Right atrium auricular region (tissue), 2 donors: Measurements from ENCODE around the gene SCG3. TPM values are rescaled to one million over a fixed set of nuclear protein-coding genes. Genes with fewer than 3 reads are reported as not detected.

Experiments used
- DNase-seq: peaks from one replicate; pipeline ENCODE4 v3.0.0-alpha.2; 2019; ENCODE audit warnings: low spot score
- H3K27ac ChIP-seq, 2 donors: fragments of 200-600 bp; sonication (generic); 1 replicate in 1 of 2; 2 replicates in 1 of 2; pipeline ENCODE4 v1.5.1; 2016 to 2019
- H3K27me3 ChIP-seq, 2 donors: fragments of 200-600 bp; sonication (generic); one replicate each; pipeline versions ENCODE4 v1.5.1 to v1.6.0; 2017 to 2019
- H3K36me3 ChIP-seq: fragments of 200-600 bp; sonication (generic); one replicate; pipeline ENCODE4 v1.5.1; 2016
- H3K4me1 ChIP-seq, 2 donors: fragments of 200-600 bp; sonication (generic); one replicate each; pipeline versions ENCODE4 v1.5.1 to v1.6.0; 2017 to 2019
- H3K4me3 ChIP-seq, 2 donors: fragments of 200-600 bp; sonication (generic); 1 replicate in 1 of 2; 2 replicates in 1 of 2; pipeline ENCODE4 v1.5.1; 2017 to 2019; ENCODE audit warnings: mild to moderate bottlenecking in 1 of 2, moderate library complexity in 1 of 2
- H3K9me3 ChIP-seq, 2 donors: fragments of 200-600 bp; sonication (generic); one replicate each; pipeline ENCODE4 v1.5.1; 2019
- total RNA-seq, 2 donors: library from RNA; depleted of rRNA; stranded (reverse); fragments of >200 nt; gene quantifications; one replicate each; pipeline ENCODE4 v1.1.0, GENCODE V29; 2016
- TF ChIP-seq, protein P1 (sequence below), 2 donors: fragments of 200-600 bp; sonication (generic); IDR thresholded peaks; one replicate each; pipeline ENCODE4 v1.5.1; 2019; ENCODE audit warnings: antibody characterized with exemption in 2 of 2

The SCG3 gene
- total RNA-seq, 2 donors from 2014 or later: not detected

DNA sequence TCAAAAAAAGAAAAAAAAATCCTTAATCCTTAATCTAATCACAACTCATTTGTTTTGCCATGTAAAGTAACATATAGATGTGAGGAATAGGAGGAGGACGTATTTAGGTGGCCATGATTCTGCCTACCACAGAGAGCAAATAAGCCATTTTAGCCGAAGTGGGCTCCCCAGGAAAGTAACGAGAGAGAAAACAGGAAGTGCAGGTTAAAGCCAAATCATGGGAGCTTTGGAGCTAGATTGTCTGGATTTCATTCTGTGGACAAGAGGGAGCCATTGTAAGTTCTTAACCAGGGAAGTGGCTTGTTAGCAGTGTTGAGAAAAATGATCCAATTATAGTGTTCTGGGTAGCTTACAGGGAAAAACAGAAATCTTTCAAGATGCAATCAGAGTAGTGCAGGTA, 79.5 kb downstream of the SCG3 start:
- Histone ChIP-seq H3K27ac (no peak overlapping the region), H3K4me1 (peaks cover 0 to 29% of the 10 kb centered on the region in 2 donors), H3K36me3 (no peaks in the 10 kb centered on the region), H3K9me3 (no peaks in the 10 kb centered on the region), H3K4me3 (no peak overlapping the region), H3K27me3 (no peaks in the 10 kb centered on the region)
- TF ChIP-seq, protein P1, sequence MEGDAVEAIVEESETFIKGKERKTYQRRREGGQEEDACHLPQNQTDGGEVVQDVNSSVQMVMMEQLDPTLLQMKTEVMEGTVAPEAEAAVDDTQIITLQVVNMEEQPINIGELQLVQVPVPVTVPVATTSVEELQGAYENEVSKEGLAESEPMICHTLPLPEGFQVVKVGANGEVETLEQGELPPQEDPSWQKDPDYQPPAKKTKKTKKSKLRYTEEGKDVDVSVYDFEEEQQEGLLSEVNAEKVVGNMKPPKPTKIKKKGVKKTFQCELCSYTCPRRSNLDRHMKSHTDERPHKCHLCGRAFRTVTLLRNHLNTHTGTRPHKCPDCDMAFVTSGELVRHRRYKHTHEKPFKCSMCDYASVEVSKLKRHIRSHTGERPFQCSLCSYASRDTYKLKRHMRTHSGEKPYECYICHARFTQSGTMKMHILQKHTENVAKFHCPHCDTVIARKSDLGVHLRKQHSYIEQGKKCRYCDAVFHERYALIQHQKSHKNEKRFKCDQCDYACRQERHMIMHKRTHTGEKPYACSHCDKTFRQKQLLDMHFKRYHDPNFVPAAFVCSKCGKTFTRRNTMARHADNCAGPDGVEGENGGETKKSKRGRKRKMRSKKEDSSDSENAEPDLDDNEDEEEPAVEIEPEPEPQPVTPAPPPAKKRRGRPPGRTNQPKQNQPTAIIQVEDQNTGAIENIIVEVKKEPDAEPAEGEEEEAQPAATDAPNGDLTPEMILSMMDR (IDR thresholded peaks at IDR 0.05): no peak
- no peak for DNase-seq

DNA sequence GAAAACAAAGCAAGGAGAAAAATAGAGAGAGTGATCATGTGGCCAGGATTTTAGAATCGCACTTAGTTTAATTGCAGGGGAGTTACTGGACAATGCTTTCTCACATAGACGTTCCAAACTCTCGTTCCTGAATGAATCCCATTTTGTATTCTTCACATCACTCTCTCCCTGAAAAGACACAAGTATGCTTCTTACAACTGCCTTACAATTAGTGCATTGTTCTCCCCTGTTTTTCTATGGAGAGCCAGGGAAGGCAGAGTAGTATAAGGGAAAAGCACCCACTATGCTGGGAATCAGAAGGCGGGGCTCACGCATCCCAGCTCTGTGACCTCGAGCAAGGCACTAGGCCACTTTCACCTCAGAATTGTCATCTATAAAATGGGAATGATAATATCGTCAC, 84.4 kb downstream of the SCG3 start:
- TF ChIP-seq, protein P1 (IDR thresholded peaks at IDR 0.05): no peak
- DNase-seq: no peak
- Histone ChIP-seq H3K4me1 (no peaks in the 10 kb centered on the region), H3K27me3 (no peaks in the 10 kb centered on the region), H3K4me3 (no peak overlapping the region), H3K9me3 (no peaks in the 10 kb centered on the region), H3K27ac (no peak overlapping the region), H3K36me3 (peaks cover 5% of the 10 kb centered on the region)

DNA sequence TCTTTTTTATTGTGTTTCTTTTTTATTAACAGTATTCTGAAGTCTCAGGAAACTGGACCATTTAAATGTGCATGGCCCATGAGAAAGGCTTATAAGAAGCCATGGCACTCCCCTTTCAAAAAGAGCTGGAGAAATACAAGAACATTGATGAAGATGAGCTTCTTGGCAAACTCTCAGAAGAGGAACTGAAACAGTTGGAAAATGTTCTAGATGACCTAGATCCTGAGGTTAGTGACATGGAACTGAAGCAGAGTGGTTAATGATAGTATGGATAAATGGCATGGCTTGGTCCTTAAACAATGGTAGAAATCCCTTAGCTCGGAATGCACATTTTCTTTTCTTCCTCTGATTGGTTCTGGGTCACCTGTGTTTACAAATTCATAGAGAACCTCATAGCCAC, 85.0 kb downstream of the SCG3 start:
- no peak for DNase-seq
- TF ChIP-seq, protein P1 (IDR thresholded peaks at IDR 0.05): no peak
- no peaks in the 10 kb centered on the region for H3K4me1 ChIP-seq

DNA sequence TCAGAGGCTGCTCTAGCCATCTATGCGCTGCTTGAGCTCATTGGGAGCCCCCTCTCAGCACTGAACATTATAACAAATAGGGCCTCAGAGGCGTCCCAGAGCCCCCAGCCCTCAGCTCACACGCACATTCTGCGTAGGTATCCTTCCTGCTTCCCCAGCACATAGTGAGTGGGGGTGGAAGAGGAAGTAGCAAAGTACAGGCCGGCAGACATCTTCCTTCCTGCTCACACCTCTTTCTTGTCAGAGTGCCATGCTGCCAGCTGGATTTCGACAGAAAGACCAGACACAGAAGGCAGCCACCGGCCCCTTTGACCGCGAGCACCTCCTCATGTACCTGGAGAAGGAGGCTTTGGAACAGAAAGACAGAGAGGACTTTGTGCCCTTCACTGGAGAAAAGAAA, 86.7 kb downstream of the SCG3 start:
- H3K36me3 ChIP-seq: peaks cover 5% of the 10 kb centered on the region
- no peaks in the 10 kb centered on the region for H3K9me3 ChIP-seq
- DNase-seq: no peak
- no peaks in the 10 kb centered on the region for H3K4me1 ChIP-seq
- H3K4me3 ChIP-seq: no peak overlapping the region
- no peaks in the 10 kb centered on the region for H3K27me3 ChIP-seq
- no peak overlapping the region for H3K27ac ChIP-seq
- TF ChIP-seq, protein P1 (IDR thresholded peaks at IDR 0.05): no peak

More for the DNA sequence above, 85.0 kb downstream of the SCG3 start:
- Histone ChIP-seq H3K27me3 (no peaks in the 10 kb centered on the region), H3K36me3 (peaks cover 5% of the 10 kb centered on the region), H3K4me3 (no peak overlapping the region), H3K9me3 (no peaks in the 10 kb centered on the region), H3K27ac (no peak overlapping the region)

Other genes with a start within 250 kb of the SCG3 start
- 10 to 100 TPM in 1 of 2 donors, 1 to 10 TPM in 1; 10.0 to 22.2 TPM for gene DMXL2, start 58.7 kb upstream of the SCG3 start, total RNA-seq
- 1 to 10 TPM; 7.6 to 8.5 TPM for gene LYSMD2, start 56.2 kb downstream of the SCG3 start, total RNA-seq
- 1 to 10 TPM; 5.4 to 7.0 TPM for gene TMOD2, start 70.1 kb downstream of the SCG3 start, total RNA-seq
- 10 to 100 TPM; 18.7 to 19.7 TPM for gene TMOD3, start 148.2 kb downstream of the SCG3 start, total RNA-seq